Activated CD4-positive, alpha-beta memory T cell treated with anti-CD3 and anti-CD28 coated beads, Interleukin-2, amount 10 ng/mL, durations not matched to agents 7 days and 5 days (primary cell): ENCODE measurements around the gene FAM240B. TPM values are rescaled to one million over a fixed set of nuclear protein-coding genes. Genes with fewer than 3 reads are reported as not detected.

Experiments used
- CTCF ChIA-PET: fragments of 350-600 bp; sonication (Branson Sonifier 250); formaldehyde crosslinking; loops from one replicate; lab custom pipeline; 2021; ENCODE audit warnings: antibody characterized with exemption, inconsistent platforms; lab: Charles Lee
- POLR2A ChIA-PET: fragments of 350-600 bp; sonication (Branson Sonifier 250); formaldehyde crosslinking; loops from one replicate; lab custom pipeline; 2021; ENCODE audit warnings: antibody characterized with exemption; lab: Charles Lee
- DNase-seq: peaks from one replicate; pipeline ENCODE4 v3.0.0-alpha.2; 2020
- H3K27ac Mint-ChIP-seq: one replicate; pipeline ENCODE4 v1.8.0; 2021; ENCODE audit warnings: mild to moderate bottlenecking, mixed read lengths
- H3K27me3 Mint-ChIP-seq: one replicate; pipeline ENCODE4 v1.8.0; 2021; ENCODE audit warnings: mixed read lengths
- H3K36me3 Mint-ChIP-seq: one replicate; pipeline ENCODE4 v1.8.0; 2021; ENCODE audit warnings: low read depth, mixed read lengths
- H3K4me1 Mint-ChIP-seq: one replicate; pipeline ENCODE4 v1.8.0; 2021; ENCODE audit warnings: mixed read lengths
- H3K4me3 Mint-ChIP-seq: one replicate; pipeline ENCODE4 v1.8.0; 2021; ENCODE audit warnings: mild to moderate bottlenecking, mixed read lengths
- H3K9me3 Mint-ChIP-seq: one replicate; pipeline ENCODE4 v1.8.0; 2021; ENCODE audit warnings: mixed read lengths
- total RNA-seq, 2 experiments: library from RNA; stranded (reverse); gene quantifications; one replicate each; pipeline ENCODE4 v1.2.3, GENCODE V29; 2021

The FAM240B gene
- total RNA-seq, 2 experiments from 2014 or later, result not detected

- H3K27ac Mint-ChIP-seq, result no peak overlapping the region
- H3K9me3 Mint-ChIP-seq, result no peaks in the 10 kb centered on the region
- no peaks in the 10 kb centered on the region for H3K36me3 Mint-ChIP-seq
- no peaks in the 10 kb centered on the region for H3K4me1 Mint-ChIP-seq
- no peak overlapping the region for H3K4me3 Mint-ChIP-seq
- POLR2A ChIA-PET, result no interaction called here
- H3K27me3 Mint-ChIP-seq, result peaks cover 2% of the 10 kb centered on the region
- CTCF ChIA-PET, result no interaction called here
- DNase-seq, result no peak
These were observed 27.2 kb downstream of the FAM240B start for GRCh38 chr9:38692707-38693106.

GRCh38 chr9:38690574-38690973 lies 29.4 kb downstream of the FAM240B start:
- Mint-ChIP-seq H3K36me3 (no peaks in the 10 kb centered on the region), H3K27me3 (peaks cover 2% of the 10 kb centered on the region), H3K4me1 (peaks cover 7% of the 10 kb centered on the region), H3K9me3 (no peaks in the 10 kb centered on the region), H3K27ac (no peak overlapping the region), H3K4me3 (no peak overlapping the region)
- POLR2A ChIA-PET, result no interaction called here
- no peak for DNase-seq
- CTCF ChIA-PET, result no interaction called here

- no peak overlapping the region for H3K4me3 Mint-ChIP-seq
- DNase-seq, result no peak
- ChIA-PET POLR2A (no interaction called here), CTCF (no interaction called here)
- H3K27me3 Mint-ChIP-seq, result peaks cover 2% of the 10 kb centered on the region
- no peaks in the 10 kb centered on the region for H3K9me3 Mint-ChIP-seq
- H3K36me3 Mint-ChIP-seq, result no peaks in the 10 kb centered on the region
- no peak overlapping the region for H3K27ac Mint-ChIP-seq
- H3K4me1 Mint-ChIP-seq, result peaks cover 7% of the 10 kb centered on the region
These were observed 30.3 kb downstream of the FAM240B start for GRCh38 chr9:38689678-38690077.

- H3K4me1 Mint-ChIP-seq, result peaks cover 7% of the 10 kb centered on the region
- POLR2A ChIA-PET, result no interaction called here
- CTCF ChIA-PET, result no interaction called here
- H3K9me3 Mint-ChIP-seq, result no peaks in the 10 kb centered on the region
- peaks cover 2% of the 10 kb centered on the region for H3K27me3 Mint-ChIP-seq
- H3K4me3 Mint-ChIP-seq, result no peak overlapping the region
- DNase-seq, result no peak
- no peaks in the 10 kb centered on the region for H3K36me3 Mint-ChIP-seq
- no peak overlapping the region for H3K27ac Mint-ChIP-seq
These were observed 31.9 kb downstream of the FAM240B start for GRCh38 chr9:38687992-38688391.

GRCh38 chr9:38687389-38687842 lies 32.5 kb downstream of the FAM240B start:
- CTCF ChIA-PET, result no interaction called here
- DNase-seq, result peak; percentile 58
- Mint-ChIP-seq H3K4me3 (no peak overlapping the region), H3K4me1 (peaks cover 7% of the 10 kb centered on the region), H3K27me3 (peaks cover 2% of the 10 kb centered on the region), H3K36me3 (no peaks in the 10 kb centered on the region), H3K27ac (no peak overlapping the region), H3K9me3 (no peaks in the 10 kb centered on the region)
- POLR2A ChIA-PET, result no interaction called here

- H3K4me1 Mint-ChIP-seq, result peaks cover 9% of the 10 kb centered on the region
- peaks cover 2% of the 10 kb centered on the region for H3K27me3 Mint-ChIP-seq
- H3K36me3 Mint-ChIP-seq, result no peaks in the 10 kb centered on the region
- no peaks in the 10 kb centered on the region for H3K9me3 Mint-ChIP-seq
- no peak overlapping the region for H3K4me3 Mint-ChIP-seq
- no peak for DNase-seq
- CTCF ChIA-PET, result no interaction called here
- POLR2A ChIA-PET, result no interaction called here
- no peak overlapping the region for H3K27ac Mint-ChIP-seq
These were observed 33.0 kb downstream of the FAM240B start for GRCh38 chr9:38686933-38687332.

GRCh38 chr9:38685535-38685934 lies 34.4 kb downstream of the FAM240B start:
- Mint-ChIP-seq H3K27me3 (peaks cover under 1% of the 10 kb centered on the region), H3K4me3 (no peak overlapping the region), H3K27ac (no peak overlapping the region), H3K9me3 (no peaks in the 10 kb centered on the region), H3K4me1 (peaks cover 9% of the 10 kb centered on the region), H3K36me3 (no peaks in the 10 kb centered on the region)
- CTCF ChIA-PET, result no interaction called here
- DNase-seq, result no peak
- POLR2A ChIA-PET, result no interaction called here

- H3K9me3 Mint-ChIP-seq, result no peaks in the 10 kb centered on the region
- H3K27ac Mint-ChIP-seq, result no peak overlapping the region
- no peak for DNase-seq
- H3K36me3 Mint-ChIP-seq, result no peaks in the 10 kb centered on the region
- H3K4me3 Mint-ChIP-seq, result no peak overlapping the region
- ChIA-PET CTCF (no interaction called here), POLR2A (no interaction called here)
- H3K4me1 Mint-ChIP-seq, result peaks cover 9% of the 10 kb centered on the region
- peaks cover 3% of the 10 kb centered on the region for H3K27me3 Mint-ChIP-seq
These were observed 36.6 kb downstream of the FAM240B start for GRCh38 chr9:38683336-38683735.

GRCh38 chr9:38682713-38683112 lies 37.2 kb downstream of the FAM240B start:
- Mint-ChIP-seq H3K9me3 (no peaks in the 10 kb centered on the region), H3K27ac (no peak overlapping the region), H3K4me3 (no peak overlapping the region), H3K36me3 (no peaks in the 10 kb centered on the region), H3K27me3 (peaks cover 3% of the 10 kb centered on the region), H3K4me1 (peaks cover 9% of the 10 kb centered on the region)
- ChIA-PET POLR2A (no interaction called here), CTCF (no interaction called here)
- DNase-seq, result no peak

- H3K27me3 Mint-ChIP-seq, result peaks cover 7% of the 10 kb centered on the region
- ChIA-PET CTCF (no interaction called here), POLR2A (no interaction called here)
These were observed 38.1 kb downstream of the FAM240B start for GRCh38 chr9:38681747-38682227.

GRCh38 chr9:38680837-38681445 lies 39.0 kb downstream of the FAM240B start:
- H3K27ac Mint-ChIP-seq, result no peak overlapping the region
- POLR2A ChIA-PET, result no interaction called here

More at GRCh38 chr9:38681747-38682227, 38.1 kb downstream of the FAM240B start:
- H3K9me3 Mint-ChIP-seq, result no peaks in the 10 kb centered on the region
- peaks cover 3% of the 10 kb centered on the region for H3K4me1 Mint-ChIP-seq
- H3K4me3 Mint-ChIP-seq, result no peak overlapping the region
- H3K36me3 Mint-ChIP-seq, result no peaks in the 10 kb centered on the region
- no peak overlapping the region for H3K27ac Mint-ChIP-seq
- DNase-seq, result no peak

GRCh38 chr9:38677660-38678303 lies 42.2 kb downstream of the FAM240B start:
- ChIA-PET CTCF (no interaction called here), POLR2A (no interaction called here)
- peaks cover 13% of the 10 kb centered on the region for H3K27me3 Mint-ChIP-seq
- H3K9me3 Mint-ChIP-seq, result no peaks in the 10 kb centered on the region
- peaks cover 8% of the 10 kb centered on the region for H3K4me1 Mint-ChIP-seq
- H3K36me3 Mint-ChIP-seq, result no peaks in the 10 kb centered on the region
- H3K4me3 Mint-ChIP-seq, result no peak overlapping the region
- no peak overlapping the region for H3K27ac Mint-ChIP-seq
- DNase-seq, result no peak

More at GRCh38 chr9:38680837-38681445, 39.0 kb downstream of the FAM240B start:
- CTCF ChIA-PET, result no interaction called here
- Mint-ChIP-seq H3K4me1 (peaks cover 2% of the 10 kb centered on the region), H3K36me3 (no peaks in the 10 kb centered on the region), H3K9me3 (no peaks in the 10 kb centered on the region), H3K4me3 (no peak overlapping the region), H3K27me3 (peaks cover 7% of the 10 kb centered on the region)
- no peak for DNase-seq

- ChIA-PET POLR2A (no interaction called here), CTCF (no interaction called here)
- Mint-ChIP-seq H3K27me3 (peaks cover 13% of the 10 kb centered on the region), H3K27ac (no peak overlapping the region), H3K36me3 (no peaks in the 10 kb centered on the region), H3K4me1 (peaks cover 17% of the 10 kb centered on the region), H3K9me3 (no peaks in the 10 kb centered on the region), H3K4me3 (no peak overlapping the region)
- DNase-seq, result no peak
These were observed 44.1 kb downstream of the FAM240B start for GRCh38 chr9:38675831-38676230.

- H3K27ac Mint-ChIP-seq, result no peak overlapping the region
- no peak for DNase-seq
- H3K36me3 Mint-ChIP-seq, result no peaks in the 10 kb centered on the region
- ChIA-PET CTCF (no interaction called here), POLR2A (no interaction called here)
- peaks cover 10% of the 10 kb centered on the region for H3K27me3 Mint-ChIP-seq
- peaks cover 17% of the 10 kb centered on the region for H3K4me1 Mint-ChIP-seq
- no peak overlapping the region for H3K4me3 Mint-ChIP-seq
- no peaks in the 10 kb centered on the region for H3K9me3 Mint-ChIP-seq
These were observed 44.7 kb downstream of the FAM240B start for GRCh38 chr9:38675211-38675610.
